ENCODE measurements around the gene GUCA1C.

DNA sequence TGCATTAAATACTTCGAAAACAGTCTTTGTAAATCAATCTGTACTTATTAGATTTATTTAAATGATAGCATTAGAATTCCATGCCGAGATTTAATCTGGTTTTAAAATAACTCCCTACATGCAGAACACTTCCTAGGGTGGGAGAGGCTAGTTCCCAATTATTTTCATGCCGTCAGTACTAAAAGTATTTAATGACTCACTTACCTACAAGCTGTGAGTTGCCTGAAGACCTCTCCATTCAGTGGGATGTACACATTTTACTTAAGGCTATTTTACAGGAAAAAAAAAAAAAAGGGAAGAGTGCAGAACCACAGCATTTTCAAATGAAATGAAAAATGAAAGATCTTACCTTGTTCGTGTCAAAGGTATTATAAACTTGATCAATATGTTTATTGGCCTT, 469 bp downstream of the GUCA1C start:
- TF ChIP-seq, protein P1, sequence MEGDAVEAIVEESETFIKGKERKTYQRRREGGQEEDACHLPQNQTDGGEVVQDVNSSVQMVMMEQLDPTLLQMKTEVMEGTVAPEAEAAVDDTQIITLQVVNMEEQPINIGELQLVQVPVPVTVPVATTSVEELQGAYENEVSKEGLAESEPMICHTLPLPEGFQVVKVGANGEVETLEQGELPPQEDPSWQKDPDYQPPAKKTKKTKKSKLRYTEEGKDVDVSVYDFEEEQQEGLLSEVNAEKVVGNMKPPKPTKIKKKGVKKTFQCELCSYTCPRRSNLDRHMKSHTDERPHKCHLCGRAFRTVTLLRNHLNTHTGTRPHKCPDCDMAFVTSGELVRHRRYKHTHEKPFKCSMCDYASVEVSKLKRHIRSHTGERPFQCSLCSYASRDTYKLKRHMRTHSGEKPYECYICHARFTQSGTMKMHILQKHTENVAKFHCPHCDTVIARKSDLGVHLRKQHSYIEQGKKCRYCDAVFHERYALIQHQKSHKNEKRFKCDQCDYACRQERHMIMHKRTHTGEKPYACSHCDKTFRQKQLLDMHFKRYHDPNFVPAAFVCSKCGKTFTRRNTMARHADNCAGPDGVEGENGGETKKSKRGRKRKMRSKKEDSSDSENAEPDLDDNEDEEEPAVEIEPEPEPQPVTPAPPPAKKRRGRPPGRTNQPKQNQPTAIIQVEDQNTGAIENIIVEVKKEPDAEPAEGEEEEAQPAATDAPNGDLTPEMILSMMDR (IDR thresholded peaks at IDR 0.05; ENCODE audit: low read depth, low read length): no peak
- TF ChIP-seq POLR2A (IDR thresholded peaks at IDR 0.05; ENCODE audit: extremely low read depth, insufficient read length) (no peak), MAX (IDR thresholded peaks at IDR 0.05; ENCODE audit: low read depth, low read length) (no peak)

Measured in NB4 (cell line).